Heart right ventricle (tissue), 16 donors: ENCODE measurements around the gene CHMP2B. TPM values are rescaled to one million over a fixed set of nuclear protein-coding genes. Genes with fewer than 3 reads are reported as not detected.

ENCODE experiments used
- ATAC-seq, 8 donors: fragments of 200-7000 bp; cut with Tn5 transposase; one replicate each; pipeline ENCODE4 v1.9.1; 2020; ENCODE audit warnings: mild to moderate bottlenecking in 8 of 8, moderate library complexity in 8 of 8, moderate number of reproducible peaks in 1 of 8
- DNase-seq, 2 donors: peaks; one replicate each; pipeline ENCODE4 v3.0.0-alpha.2; 2020
- H3K27ac ChIP-seq, 10 donors: fragments of 200-600 bp; sonication (generic) in 2 of 10; one replicate each; pipeline versions ENCODE4 v1.5.0 to v1.8.0; 2020 to 2022; ENCODE audit warnings: mild to moderate bottlenecking in 3 of 10
- H3K27me3 ChIP-seq, 7 donors: fragments of 200-600 bp; one replicate each; pipeline ENCODE4 v1.8.0; 2021 to 2022; ENCODE audit warnings: mild to moderate bottlenecking in 2 of 7
- H3K36me3 ChIP-seq, 9 donors: fragments of 200-600 bp; sonication (generic) in 1 of 9; one replicate each; pipeline versions ENCODE4 v1.5.0 to v1.8.0; 2020 to 2022; ENCODE audit warnings: mild to moderate bottlenecking in 2 of 9
- H3K4me1 ChIP-seq, 9 donors: fragments of 200-600 bp; sonication (generic) in 1 of 9; one replicate each; pipeline versions ENCODE4 v1.5.0 to v1.8.0; 2020 to 2022; ENCODE audit warnings: mild to moderate bottlenecking in 4 of 9
- H3K4me3 ChIP-seq, 10 donors: fragments of 200-600 bp; sonication (generic) in 2 of 10; one replicate each; pipeline versions ENCODE4 v1.5.0 to v1.8.0; 2020 to 2022; ENCODE audit warnings: mild to moderate bottlenecking in 7 of 10, moderate library complexity in 2 of 10
- H3K9me3 ChIP-seq, 11 donors: fragments of 200-600 bp in 10 of 11; sonication (generic) in 2 of 11; one replicate each; pipeline versions ENCODE4 v1.5.0 to v1.8.0; 2013 to 2022; ENCODE audit warnings: mild to moderate bottlenecking in 2 of 11, control low read depth in 1 of 11, moderate library complexity in 1 of 11
- WGBS, 2 donors: extraction: QIAGEN DNeasy Blood & Tissue Kit; methylation state at CpG; one replicate each; pipeline ENCODE4 v1.1.7; 2013; ENCODE audit warnings: inconsistent platforms in 1 of 2; 5-methylcytosine and 5-hydroxymethylcytosine counted together
- intact Hi-C, 10 donors: fragments of 100-400 bp; cut with DNase I; formaldehyde crosslinking; loops; one replicate each; pipeline versions ENCODE4 v1.11.1 to v1.14.2; 2022
- polyA plus RNA-seq, 2 donors: library from polyadenylated mRNA; stranded (reverse); fragments of 200-250 nt; gene quantifications; one replicate each; pipeline ENCODE4 v1.2.3, GENCODE V29; 2013
- total RNA-seq, 10 donors: library from RNA; stranded (reverse); fragmentation: NEBNext Ultra II Directional in 3 of 10; extraction: Animal tissue kit (Norgen Biotek cat#: 25700) in 3 of 10; gene quantifications; one replicate each; pipeline versions ENCODE4 v1.2.1 to v1.2.4, GENCODE V29; 2021 to 2023
- TF ChIP-seq, protein P1 (sequence below), 9 donors: fragments of 200-600 bp; sonication (generic) in 2 of 9; IDR thresholded peaks; one replicate each; pipeline versions ENCODE4 v1.5.0 to v1.8.0; 2021 to 2022; ENCODE audit warnings: antibody characterized with exemption in 9 of 9, mild to moderate bottlenecking in 5 of 9, moderate library complexity in 1 of 9
- donor health status: Arrhythmogenic right ventricular cardiomyopathy.
- donor health status: ischemic (EF 13 %, LVEDD 7.1; RV severe dilation, severe dysfunction).
- donor health status: healthy with polysubstance abuse.
- donor health status: DM: no; HTN: yes; CAD: no.
- donor health status: DM: no; HTN: no; CAD: no.
- donor health status: ischemic (EF 25% LVEDD 6.9; RV normal size, moderate dysfunction).
- donor health status: ischemic (EF 25% LVEDD 5.7; RV mildly dilated, moderate dysfunction).
- donor health status: healthy.
- donor health status: DM: yes; HTN: yes; CAD: no.
- donor health status: Ischemic cardiomyopathy.
- donor health status: ischemic (EF 35%, LVEDD 5.7; RV mildly dilated, moderate dysfunction).
- donor health status: nonischemic (EF 11% LVEDD 7.7; RV severe dilation, severe dysfunction).
- donor health status: DM: yes; HTN: yes; CAD: no.
- donor health status: PGD.
- donor health status: ischemic (EF 29% LVEDD 5.4; RV normal size, mild dysfunction).
- donor health status: nonischemic (EF 23%, LVEDD 6.1; RV moderate dilation, normal function).

Gene CHMP2B
- total and polyA plus RNA-seq, 12 donors = 10.8 to 43.7 (median 35.2) TPM

DNA sequence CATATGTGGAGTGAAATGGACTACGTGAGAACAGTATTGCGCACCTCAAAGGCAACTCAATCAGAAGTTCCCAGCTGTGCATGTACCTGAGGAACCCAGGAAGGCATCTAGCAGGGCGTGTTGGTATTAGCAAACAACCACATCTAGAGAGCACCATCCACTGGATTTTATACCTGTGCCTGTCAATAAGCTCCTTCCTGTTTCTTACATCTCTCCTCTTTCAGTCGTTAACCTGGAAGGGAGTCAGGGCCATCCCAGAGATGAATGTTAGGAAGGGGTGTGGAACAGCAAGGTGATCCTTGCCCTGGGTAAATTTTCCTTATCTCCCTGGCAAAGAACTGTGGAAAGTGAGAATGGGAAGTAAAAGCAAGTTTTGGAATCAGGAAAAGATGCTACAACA lies 29.6 kb upstream of the CHMP2B start:
- TF ChIP-seq, protein P1, sequence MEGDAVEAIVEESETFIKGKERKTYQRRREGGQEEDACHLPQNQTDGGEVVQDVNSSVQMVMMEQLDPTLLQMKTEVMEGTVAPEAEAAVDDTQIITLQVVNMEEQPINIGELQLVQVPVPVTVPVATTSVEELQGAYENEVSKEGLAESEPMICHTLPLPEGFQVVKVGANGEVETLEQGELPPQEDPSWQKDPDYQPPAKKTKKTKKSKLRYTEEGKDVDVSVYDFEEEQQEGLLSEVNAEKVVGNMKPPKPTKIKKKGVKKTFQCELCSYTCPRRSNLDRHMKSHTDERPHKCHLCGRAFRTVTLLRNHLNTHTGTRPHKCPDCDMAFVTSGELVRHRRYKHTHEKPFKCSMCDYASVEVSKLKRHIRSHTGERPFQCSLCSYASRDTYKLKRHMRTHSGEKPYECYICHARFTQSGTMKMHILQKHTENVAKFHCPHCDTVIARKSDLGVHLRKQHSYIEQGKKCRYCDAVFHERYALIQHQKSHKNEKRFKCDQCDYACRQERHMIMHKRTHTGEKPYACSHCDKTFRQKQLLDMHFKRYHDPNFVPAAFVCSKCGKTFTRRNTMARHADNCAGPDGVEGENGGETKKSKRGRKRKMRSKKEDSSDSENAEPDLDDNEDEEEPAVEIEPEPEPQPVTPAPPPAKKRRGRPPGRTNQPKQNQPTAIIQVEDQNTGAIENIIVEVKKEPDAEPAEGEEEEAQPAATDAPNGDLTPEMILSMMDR (IDR thresholded peaks at IDR 0.05) = no peak
- ATAC-seq (no peak), DNase-seq (no peak)
- WGBS, 2 donors = 76 to 77% methylated on average over 4 of the region's 4 CpGs
- no peaks in the 10 kb centered on the region for H3K4me1 ChIP-seq
- H3K9me3 ChIP-seq = peaks cover 0 to 9% (median 0%) of the 10 kb centered on the region in 11 donors
- H3K27ac ChIP-seq = no peak overlapping the region
- H3K36me3 ChIP-seq = no peaks in the 10 kb centered on the region
- intact Hi-C loops = no loop called here
- no peak overlapping the region for H3K4me3 ChIP-seq
- H3K27me3 ChIP-seq = peaks cover 0 to 7% (median 0%) of the 10 kb centered on the region in 7 donors

DNA sequence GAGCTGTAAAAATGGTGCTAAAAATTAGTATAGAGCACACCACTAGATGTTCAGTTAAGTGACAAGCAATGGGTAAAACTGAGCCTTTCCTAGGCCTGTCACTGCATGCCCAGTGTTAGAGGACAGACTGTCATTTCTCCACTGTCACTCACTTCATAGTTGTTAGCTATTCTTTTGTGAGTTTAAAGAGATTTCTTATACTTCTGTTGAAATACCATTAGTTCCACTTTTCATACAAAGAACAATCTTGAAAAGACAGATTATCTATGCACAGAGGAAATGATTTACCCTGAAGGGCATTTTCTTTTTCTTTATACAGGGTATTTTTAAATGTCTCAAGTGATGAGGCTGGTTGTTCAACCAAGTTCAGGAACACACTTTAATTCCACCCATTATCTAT lies 28.3 kb upstream of the CHMP2B start:
- TF ChIP-seq, protein P1 (IDR thresholded peaks at IDR 0.05) = no peak
- DNase-seq (no peak), ATAC-seq (no peak)
- intact Hi-C loops = no loop called here
- H3K4me1 ChIP-seq = no peaks in the 10 kb centered on the region
- peaks cover 0 to 9% (median 0%) of the 10 kb centered on the region in 11 donors for H3K9me3 ChIP-seq
- peaks cover 0 to 8% (median 0%) of the 10 kb centered on the region in 7 donors for H3K27me3 ChIP-seq
- no peak overlapping the region for H3K27ac ChIP-seq
- H3K4me3 ChIP-seq = no peak overlapping the region
- no peaks in the 10 kb centered on the region for H3K36me3 ChIP-seq

DNA sequence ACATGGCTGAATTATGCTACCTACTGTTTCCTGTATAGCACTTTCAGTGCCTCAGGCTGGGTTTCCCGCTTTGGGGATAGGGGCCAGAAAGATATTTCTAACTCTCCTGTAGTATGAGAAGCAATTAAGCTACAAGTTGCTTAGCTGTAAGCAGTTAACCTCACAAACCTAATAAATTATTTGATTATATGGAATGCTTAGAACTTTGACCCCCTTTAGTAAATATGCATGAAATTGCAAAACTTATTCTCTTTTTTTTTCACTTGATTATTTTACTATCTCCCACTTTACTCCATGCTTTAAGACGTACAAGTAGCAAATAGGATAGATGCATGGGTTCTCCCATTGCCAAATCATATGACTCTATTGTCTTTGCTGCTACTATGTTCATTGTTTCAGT lies 27.5 kb upstream of the CHMP2B start:
- intact Hi-C loops = no loop called here
- DNase-seq (no peak), ATAC-seq (no peak)
- 75 to 79% methylated on average over 2 of the region's 2 CpGs for WGBS, 2 donors
- Histone ChIP-seq H3K27ac (no peak overlapping the region), H3K27me3 (peaks cover 0 to 8% (median 0%) of the 10 kb centered on the region in 7 donors), H3K4me1 (no peaks in the 10 kb centered on the region), H3K9me3 (peaks cover 0 to 9% (median 0%) of the 10 kb centered on the region in 11 donors), H3K36me3 (no peaks in the 10 kb centered on the region), H3K4me3 (no peak overlapping the region)
- TF ChIP-seq, protein P1 (IDR thresholded peaks at IDR 0.05) = no peak

DNA sequence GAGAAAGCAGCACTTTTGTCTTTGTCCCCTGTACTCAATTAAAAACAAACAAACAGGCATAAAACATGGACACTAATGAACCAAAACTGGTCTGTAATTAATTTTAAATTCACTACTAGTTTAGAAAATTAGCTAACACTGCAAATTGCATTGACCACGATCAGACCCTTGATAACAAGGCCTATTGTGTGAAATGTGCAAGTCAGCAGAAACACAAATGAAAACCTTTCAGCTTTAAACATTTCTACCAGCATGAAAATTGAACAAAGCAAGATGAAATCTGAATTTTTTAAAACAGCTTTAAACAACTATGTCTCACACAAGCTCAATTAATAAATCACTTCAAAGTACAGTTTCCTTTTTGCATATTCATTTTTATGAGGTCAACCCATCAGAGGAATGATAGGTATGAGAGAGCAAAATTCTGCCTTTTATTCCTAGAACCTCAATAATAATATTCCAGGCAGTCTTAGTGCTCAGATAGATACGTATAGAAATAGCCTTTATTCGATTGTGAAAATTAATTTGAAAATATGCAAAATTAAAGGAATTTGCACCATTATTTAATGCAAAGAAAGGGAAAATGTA lies 27.0 kb upstream of the CHMP2B start:
- no peak overlapping the region for H3K27ac ChIP-seq
- DNase-seq = no peak
- TF ChIP-seq, protein P1 (IDR thresholded peaks at IDR 0.05) = no peak
- H3K4me3 ChIP-seq = no peak overlapping the region
- intact Hi-C loops = no loop called here
- peaks cover 0 to 7% (median 0%) of the 10 kb centered on the region in 11 donors for H3K9me3 ChIP-seq
- H3K4me1 ChIP-seq = no peaks in the 10 kb centered on the region
- H3K36me3 ChIP-seq = no peaks in the 10 kb centered on the region
- 76% methylated on average over 3 of the region's 3 CpGs for WGBS, 2 donors
- ATAC-seq = no peak
- H3K27me3 ChIP-seq = peaks cover 0 to 8% (median 0%) of the 10 kb centered on the region in 7 donors
